Panc1 (cell line): ENCODE results near the gene CTNND1. TPM values are rescaled to one million over a fixed set of nuclear protein-coding genes. Genes with fewer than 3 reads are reported as not detected.

ENCODE experiments used
- ATAC-seq: fragments of 200-7000 bp; cut with Tn5 transposase; 2 replicates; pipeline ENCODE4 v1.9.1; 2020; ENCODE audit warnings: mild to moderate bottlenecking, moderate library complexity
- BruUV-seq: library from RNA; stranded (reverse); fragments of 400-500 nt; replicated peaks from 2 replicates; lab custom pipeline; 2021; lab: Mats Ljungman, UMichigan
- CTCF ChIA-PET: fragments of 300-600 bp; sonication (Branson Sonifier 250); formaldehyde crosslinking; loops from one replicate; lab custom pipeline; 2022; ENCODE audit warnings: antibody characterized with exemption; lab: Charles Lee
- POLR2A ChIA-PET: fragments of 300-600 bp; sonication (Branson Sonifier 250); formaldehyde crosslinking; loops from one replicate; lab custom pipeline; 2022; ENCODE audit warnings: antibody characterized with exemption; lab: Charles Lee
- DNase-seq: peaks from one replicate; pipeline ENCODE4 v3.0.0-alpha.2; 2010; ENCODE audit warnings: low read depth, low spot score
- H3K27ac ChIP-seq: 2 replicates; pipeline ENCODE4 v1.5.1; 2011; ENCODE audit warnings: mild to moderate bottlenecking, low read length, inconsistent platforms
- H3K27me3 ChIP-seq: fragments of 200-500 bp; sonication (Bioruptor generic); 2 replicates; pipeline ENCODE4 v1.6.0; 2014; ENCODE audit warnings: low read length, inconsistent platforms; ENCODE audit not compliant: control insufficient read depth, insufficient read depth
- H3K36me3 ChIP-seq: fragments of 200-500 bp; sonication (Bioruptor generic); 2 replicates; pipeline ENCODE4 v1.5.1; 2014; ENCODE audit warnings: inconsistent platforms, mild to moderate bottlenecking, low read length, moderate library complexity; ENCODE audit not compliant: control insufficient read depth, insufficient read depth
- H3K4me1 ChIP-seq: 2 replicates; pipeline ENCODE4 v1.5.1; 2011; ENCODE audit warnings: inconsistent platforms, mild to moderate bottlenecking, low read length, moderate library complexity; ENCODE audit not compliant: control insufficient read depth, insufficient read depth
- H3K4me3 ChIP-seq, 2 experiments: 2 replicates each; pipeline ENCODE4 v1.5.1; 2011 to 2012; ENCODE audit warnings: low read depth in 2 of 2, low read length in 2 of 2, mild to moderate bottlenecking in 2 of 2, inconsistent platforms in 1 of 2, moderate library complexity in 1 of 2
- H3K9me3 ChIP-seq: fragments of 200-500 bp; sonication (Bioruptor generic); 2 replicates; pipeline ENCODE4 v1.5.1; 2014; ENCODE audit warnings: low read depth, mild to moderate bottlenecking, inconsistent platforms, low read length, moderate library complexity; ENCODE audit not compliant: control insufficient read depth, insufficient read depth
- POLR2AphosphoS5 ChIP-seq: IDR thresholded peaks from 2 replicates; pipeline ENCODE4 v1.6.1; 2012; ENCODE audit warnings: mild to moderate bottlenecking, low read depth, low read length, moderate library complexity
- SIN3A ChIP-seq: IDR thresholded peaks from 2 replicates; pipeline ENCODE4 v1.6.1; 2012; ENCODE audit warnings: low read depth, mild to moderate bottlenecking, low read length, moderate library complexity, borderline replicate concordance; ENCODE audit not compliant: insufficient read depth
- TCF7L2 ChIP-seq: IDR thresholded peaks from 2 replicates; pipeline ENCODE4 v1.6.1; 2011; ENCODE audit warnings: mild to moderate bottlenecking, low read depth, low read length, inconsistent platforms
- in situ Hi-C: cut with HindIII; loops from 2 replicates; pipeline ENCODE4 v1.10.0; 2016; ENCODE audit warnings: low sequenced_read_pairs, low pct_unique_long_range_greater_than_20kb
- intact Hi-C: fragments of 100-400 bp; cut with micrococcal nuclease; formaldehyde crosslinking; loops from one replicate; pipeline ENCODE4 v1.10.0; 2022; ENCODE audit not compliant: unreplicated experiment
- total RNA-seq: library from RNA; stranded (reverse); gene quantifications from one replicate; pipeline ENCODE4 v1.2.1, GENCODE V29; 2021; ENCODE audit not compliant: unreplicated experiment
- TF ChIP-seq, protein P1 (sequence below): fragments of 450-650 bp; IDR thresholded peaks from 2 replicates; pipeline ENCODE4 v1.5.1; 2017; ENCODE audit warnings: mild to moderate bottlenecking
- TF ChIP-seq, protein P2 (sequence below), 2 experiments: IDR thresholded peaks; 2 replicates each; pipeline ENCODE4 v1.6.1; 2011 to 2012; ENCODE audit warnings: low read depth in 2 of 2, control low read depth in 1 of 2, low read length in 1 of 2, mild to moderate bottlenecking in 1 of 2, moderate library complexity in 1 of 2; ENCODE audit not compliant: insufficient read depth in 1 of 2

CTNND1 gene
- total RNA-seq, 1 experiment from 2014 or later, result 189 TPM

- Histone ChIP-seq H3K27me3 (no peaks in the 10 kb centered on the region), H3K27ac (peak overlapping the region; percentile 99), H3K4me1 (peaks cover 85% of the 10 kb centered on the region), H3K9me3 (no peaks in the 10 kb centered on the region), H3K36me3 (no peaks in the 10 kb centered on the region; the same call in 1 of the 2 replicates), H3K4me3 (peak overlapping the region in 1 of 2 experiments; percentile 28; a peak in 2 of 4 replicates)
- TSS peak; percentile 4 for BruUV-seq
- DNase-seq (no peak), ATAC-seq (no peak)
- intact Hi-C loops, result no loop called here
- in situ Hi-C loops, result no loop called here
- CTCF ChIA-PET, result no interaction called here
- POLR2A ChIA-PET, result no interaction called here
- TF ChIP-seq, protein P1, sequence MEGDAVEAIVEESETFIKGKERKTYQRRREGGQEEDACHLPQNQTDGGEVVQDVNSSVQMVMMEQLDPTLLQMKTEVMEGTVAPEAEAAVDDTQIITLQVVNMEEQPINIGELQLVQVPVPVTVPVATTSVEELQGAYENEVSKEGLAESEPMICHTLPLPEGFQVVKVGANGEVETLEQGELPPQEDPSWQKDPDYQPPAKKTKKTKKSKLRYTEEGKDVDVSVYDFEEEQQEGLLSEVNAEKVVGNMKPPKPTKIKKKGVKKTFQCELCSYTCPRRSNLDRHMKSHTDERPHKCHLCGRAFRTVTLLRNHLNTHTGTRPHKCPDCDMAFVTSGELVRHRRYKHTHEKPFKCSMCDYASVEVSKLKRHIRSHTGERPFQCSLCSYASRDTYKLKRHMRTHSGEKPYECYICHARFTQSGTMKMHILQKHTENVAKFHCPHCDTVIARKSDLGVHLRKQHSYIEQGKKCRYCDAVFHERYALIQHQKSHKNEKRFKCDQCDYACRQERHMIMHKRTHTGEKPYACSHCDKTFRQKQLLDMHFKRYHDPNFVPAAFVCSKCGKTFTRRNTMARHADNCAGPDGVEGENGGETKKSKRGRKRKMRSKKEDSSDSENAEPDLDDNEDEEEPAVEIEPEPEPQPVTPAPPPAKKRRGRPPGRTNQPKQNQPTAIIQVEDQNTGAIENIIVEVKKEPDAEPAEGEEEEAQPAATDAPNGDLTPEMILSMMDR, result no peak
- TF ChIP-seq, protein P2, sequence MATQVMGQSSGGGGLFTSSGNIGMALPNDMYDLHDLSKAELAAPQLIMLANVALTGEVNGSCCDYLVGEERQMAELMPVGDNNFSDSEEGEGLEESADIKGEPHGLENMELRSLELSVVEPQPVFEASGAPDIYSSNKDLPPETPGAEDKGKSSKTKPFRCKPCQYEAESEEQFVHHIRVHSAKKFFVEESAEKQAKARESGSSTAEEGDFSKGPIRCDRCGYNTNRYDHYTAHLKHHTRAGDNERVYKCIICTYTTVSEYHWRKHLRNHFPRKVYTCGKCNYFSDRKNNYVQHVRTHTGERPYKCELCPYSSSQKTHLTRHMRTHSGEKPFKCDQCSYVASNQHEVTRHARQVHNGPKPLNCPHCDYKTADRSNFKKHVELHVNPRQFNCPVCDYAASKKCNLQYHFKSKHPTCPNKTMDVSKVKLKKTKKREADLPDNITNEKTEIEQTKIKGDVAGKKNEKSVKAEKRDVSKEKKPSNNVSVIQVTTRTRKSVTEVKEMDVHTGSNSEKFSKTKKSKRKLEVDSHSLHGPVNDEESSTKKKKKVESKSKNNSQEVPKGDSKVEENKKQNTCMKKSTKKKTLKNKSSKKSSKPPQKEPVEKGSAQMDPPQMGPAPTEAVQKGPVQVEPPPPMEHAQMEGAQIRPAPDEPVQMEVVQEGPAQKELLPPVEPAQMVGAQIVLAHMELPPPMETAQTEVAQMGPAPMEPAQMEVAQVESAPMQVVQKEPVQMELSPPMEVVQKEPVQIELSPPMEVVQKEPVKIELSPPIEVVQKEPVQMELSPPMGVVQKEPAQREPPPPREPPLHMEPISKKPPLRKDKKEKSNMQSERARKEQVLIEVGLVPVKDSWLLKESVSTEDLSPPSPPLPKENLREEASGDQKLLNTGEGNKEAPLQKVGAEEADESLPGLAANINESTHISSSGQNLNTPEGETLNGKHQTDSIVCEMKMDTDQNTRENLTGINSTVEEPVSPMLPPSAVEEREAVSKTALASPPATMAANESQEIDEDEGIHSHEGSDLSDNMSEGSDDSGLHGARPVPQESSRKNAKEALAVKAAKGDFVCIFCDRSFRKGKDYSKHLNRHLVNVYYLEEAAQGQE (IDR thresholded peaks at IDR 0.05; ENCODE audit: insufficient read depth in 1 of 2, low read depth in 2 of 2, low read length in 1 of 2), result no peak
- TF ChIP-seq SIN3A (no peak), POLR2AphosphoS5 (no peak), TCF7L2 (no peak)
These were observed 13.9 kb downstream of the CTNND1 start for GRCh38 chr11:57775491-57775890.

- H3K36me3 ChIP-seq, result no peaks in the 10 kb centered on the region; the same call in 1 of the 2 replicates
- no peaks in the 10 kb centered on the region for H3K27me3 ChIP-seq
- in situ Hi-C loops, result no loop called here
- ATAC-seq (no peak), DNase-seq (no peak)
- ChIA-PET CTCF (no interaction called here), POLR2A (no interaction called here)
- TF ChIP-seq POLR2AphosphoS5, result no peak
- TF ChIP-seq, protein P2 (IDR thresholded peaks at IDR 0.05; ENCODE audit: insufficient read depth in 1 of 2, low read depth in 2 of 2, low read length in 1 of 2), result no peak
- no peak for TF ChIP-seq TCF7L2
- H3K27ac ChIP-seq, result peak overlapping the region; percentile 99
- intact Hi-C loops, result no loop called here
- H3K9me3 ChIP-seq, result no peaks in the 10 kb centered on the region
- no TSS peak for BruUV-seq
- H3K4me3 ChIP-seq, result peak overlapping the region in 1 of 2 experiments; percentile 28; a peak in 2 of 4 replicates
- H3K4me1 ChIP-seq, result peaks cover 89% of the 10 kb centered on the region
These were observed 14.5 kb downstream of the CTNND1 start for GRCh38 chr11:57776031-57776521.
